CD4-positive, alpha-beta T cell treated with Interleukin-15 for 4 hours (primary cell): Measurements from ENCODE around the gene KCNQ2.

Source experiments
- DNase-seq: peaks from one replicate; pipeline ENCODE4 v3.0.0-alpha.2; 2020; ENCODE audit warnings: low spot score

The KCNQ2 gene

GRCh38 chr20:63501818-63502670 lies 29.6 kb upstream of the KCNQ2 start:
- no peak for DNase-seq

DNA sequence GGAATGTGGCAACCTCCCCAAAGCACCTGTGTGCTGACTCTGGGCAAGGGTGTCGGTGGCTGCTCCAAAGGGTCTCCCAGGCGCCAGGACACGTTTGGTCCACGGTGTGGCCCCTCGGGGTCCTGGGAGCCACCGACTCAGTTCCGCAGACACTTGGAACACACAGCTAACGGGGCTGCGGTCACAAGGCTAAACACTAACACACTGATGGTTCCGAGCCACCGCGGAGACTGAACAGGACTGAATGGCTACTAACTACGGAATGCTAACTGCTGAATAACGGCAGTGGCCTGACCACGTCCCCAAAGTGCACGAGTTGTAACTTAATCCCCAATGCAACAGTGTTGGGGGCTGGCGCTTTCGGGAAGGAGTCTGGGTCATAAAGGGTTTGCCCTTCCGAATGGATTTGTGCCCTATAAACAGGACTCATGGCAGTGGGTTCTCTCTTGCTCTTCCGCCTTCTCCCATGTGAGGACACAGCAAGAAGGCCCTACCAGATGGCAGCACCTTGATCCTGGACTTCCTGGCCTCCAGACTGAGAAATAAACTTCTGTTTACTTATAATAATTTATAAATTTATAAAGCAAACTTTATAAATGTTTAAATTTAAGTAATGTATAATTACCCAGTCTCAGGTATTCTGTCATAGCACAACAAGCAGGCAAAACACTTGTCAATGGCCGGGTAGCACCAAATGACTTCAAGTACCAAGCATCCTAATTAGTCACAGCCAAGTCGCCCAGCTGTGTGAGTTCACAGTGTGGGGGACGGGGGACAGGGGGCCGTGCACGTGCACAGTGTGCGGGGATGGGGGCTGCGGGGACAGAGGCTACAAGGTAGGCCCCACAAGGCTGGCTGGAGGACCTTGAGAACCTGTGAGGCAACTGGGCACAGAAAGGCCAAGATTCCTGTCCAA lies 28.7 kb upstream of the KCNQ2 start:
- no peak for DNase-seq

GRCh38 chr20:63500151-63500901 lies 27.9 kb upstream of the KCNQ2 start:
- no peak for DNase-seq

DNA sequence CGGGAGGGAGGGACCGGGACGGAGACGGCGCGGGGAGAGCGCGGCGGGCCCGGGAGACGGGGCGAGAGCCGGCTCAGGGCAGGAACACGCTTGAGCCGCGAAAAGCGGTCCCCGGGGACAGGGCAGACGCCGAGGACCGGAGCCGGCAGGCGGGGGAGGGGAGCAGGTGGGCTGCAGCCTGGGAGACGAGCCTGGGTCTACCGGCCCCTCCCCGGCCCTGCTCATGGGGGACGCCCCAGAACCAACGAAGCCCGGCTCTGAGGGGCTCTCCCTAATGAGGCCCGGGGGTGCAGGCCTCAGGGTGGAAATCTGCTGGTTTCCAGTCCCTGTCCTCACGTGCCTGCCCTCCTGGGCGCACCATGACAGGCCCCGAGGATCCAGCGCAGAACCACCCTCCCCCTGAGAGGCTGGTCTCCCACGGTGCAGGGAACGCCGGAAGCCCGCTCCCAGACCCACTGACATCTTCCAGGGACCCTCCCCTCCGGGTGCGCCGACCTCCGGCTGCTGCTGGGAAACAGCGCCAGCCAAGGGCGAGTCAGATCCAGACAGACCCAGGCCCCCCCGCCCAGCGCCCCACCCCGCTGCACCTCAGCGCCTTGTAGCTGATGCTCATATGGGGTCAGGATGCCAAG lies 27.0 kb upstream of the KCNQ2 start:
- DNase-seq, result no peak

GRCh38 chr20:63498960-63499337 lies 26.5 kb upstream of the KCNQ2 start, which contains the start of gene EEF1A2:
EEF1A2 (minus strand) TSS chr20:63499083; CDS start chr20:63497763, 1,320 bp downstream.
- DNase-seq, result peak; percentile 45

- DNase-seq, result no peak
Observed at GRCh38 chr20:63497946-63498935, 25.8 kb upstream of the KCNQ2 start.

- no peak for DNase-seq
Observed at GRCh38 chr20:63497138-63497945, 24.9 kb upstream of the KCNQ2 start.

GRCh38 chr20:63496596-63497120 lies 24.2 kb upstream of the KCNQ2 start:
- no peak for DNase-seq

DNA sequence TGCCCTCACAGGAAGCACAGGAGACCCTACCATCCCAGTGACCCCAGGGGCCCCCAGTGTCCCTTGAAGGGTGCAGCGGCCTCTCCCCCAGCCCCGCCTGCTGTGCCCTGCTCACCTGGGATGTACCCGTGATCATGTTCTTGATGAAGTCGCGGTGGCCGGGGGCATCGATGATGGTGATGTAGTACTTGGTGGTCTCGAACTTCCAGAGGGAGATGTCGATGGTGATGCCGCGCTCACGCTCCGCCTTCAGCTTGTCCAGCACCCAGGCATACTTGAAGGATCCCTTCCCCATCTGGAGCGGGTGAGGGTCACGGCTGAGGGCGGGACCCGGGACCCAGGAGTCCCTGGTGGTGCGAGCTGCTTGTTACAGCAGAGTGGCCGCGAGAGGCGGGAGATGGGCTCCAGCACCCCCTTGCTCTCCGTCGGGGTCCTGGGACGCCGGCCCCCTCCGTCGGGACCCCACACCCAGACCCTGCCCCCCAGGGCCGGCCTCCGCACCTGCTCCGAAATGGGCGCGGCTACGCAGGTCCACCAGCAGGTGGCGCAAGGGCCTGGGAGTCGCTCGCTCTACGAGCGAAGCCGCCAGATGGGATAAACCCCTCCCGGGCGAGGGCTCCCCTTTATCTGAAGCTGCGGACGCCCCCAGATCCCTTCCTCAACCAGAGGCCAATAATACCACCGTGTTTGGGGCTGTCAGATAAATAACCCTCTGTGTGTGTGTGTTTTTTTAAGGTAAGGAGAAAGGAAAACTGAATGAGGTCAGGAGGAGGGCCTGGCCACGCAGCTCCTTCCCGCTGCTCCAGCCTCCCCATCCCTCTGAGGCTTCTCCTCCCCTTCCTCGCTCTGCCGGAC lies 23.5 kb upstream of the KCNQ2 start:
- peak; percentile 73 for DNase-seq

DNA sequence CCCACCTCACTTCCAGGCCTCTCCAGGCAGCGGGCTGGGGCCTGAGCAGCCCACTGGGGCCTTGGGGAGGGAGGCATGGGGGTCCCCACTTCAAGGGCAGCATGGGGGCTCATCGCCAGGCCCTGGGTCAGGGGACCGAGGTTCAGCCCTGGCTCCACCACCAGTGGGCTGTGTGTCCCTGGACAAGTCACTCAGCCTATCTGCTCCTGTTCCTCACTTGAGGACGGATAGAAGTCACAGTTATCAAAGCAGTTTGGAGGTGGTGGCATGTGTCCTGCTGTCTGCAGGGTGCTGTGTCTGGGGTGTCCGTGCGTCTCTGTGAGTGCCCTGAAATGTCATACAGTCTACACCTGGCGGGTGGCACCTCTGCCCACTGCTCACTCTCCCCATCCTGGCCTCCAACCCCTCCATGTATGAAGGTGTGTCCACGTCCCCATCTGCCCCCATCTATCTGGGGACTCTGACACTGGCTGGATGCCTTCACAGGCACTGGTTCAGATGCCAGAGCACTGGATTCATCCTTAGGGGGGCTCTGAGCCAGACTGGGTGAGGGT lies 22.8 kb upstream of the KCNQ2 start:
- DNase-seq, result no peak

GRCh38 chr20:63494420-63495166 lies 22.1 kb upstream of the KCNQ2 start:
- no peak for DNase-seq

- no peak for DNase-seq
Observed at GRCh38 chr20:63494084-63494419, 21.6 kb upstream of the KCNQ2 start.

- DNase-seq, result no peak
Observed at GRCh38 chr20:63493563-63494020, 21.1 kb upstream of the KCNQ2 start.

GRCh38 chr20:63492982-63493381 lies 20.5 kb upstream of the KCNQ2 start:
- no peak for DNase-seq

GRCh38 chr20:63492518-63492917 lies 20.1 kb upstream of the KCNQ2 start:
- no peak for DNase-seq

DNA sequence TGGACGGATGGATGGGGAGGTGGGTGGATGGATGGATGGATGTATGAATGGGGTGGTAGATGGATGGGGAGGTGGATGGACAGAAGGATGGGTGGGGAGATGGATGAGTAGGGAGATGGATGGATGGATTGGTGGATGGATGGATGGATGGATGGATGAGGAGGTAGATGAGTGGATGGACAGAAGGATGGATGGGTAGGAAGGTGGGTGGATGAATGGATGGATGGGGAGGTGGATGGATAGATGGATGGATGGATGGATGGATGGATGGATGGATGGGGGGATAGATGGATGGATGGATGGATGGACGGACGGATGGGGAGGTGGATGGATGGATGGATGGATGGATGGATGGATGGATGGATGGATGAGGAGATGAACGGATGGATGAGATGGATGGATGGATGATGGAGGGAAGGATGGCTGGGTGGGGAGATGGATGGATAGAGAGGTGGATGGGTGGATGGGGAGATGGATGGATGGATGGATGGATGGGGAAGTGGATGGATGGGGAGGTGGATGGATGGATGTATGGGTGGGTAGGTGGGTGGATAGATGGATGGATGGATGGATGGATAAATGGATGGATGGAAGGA lies 19.3 kb upstream of the KCNQ2 start:
- no peak for DNase-seq

- DNase-seq, result no peak
Observed at GRCh38 chr20:63491078-63491477, 18.6 kb upstream of the KCNQ2 start.
